Vagina (tissue), 2 donors: ENCODE results near the gene ENTREP1.

ENCODE experiments used
- POLR2A ChIP-seq, 2 donors: fragments of 450-650 bp; IDR thresholded peaks; one replicate each; pipeline ENCODE4 v1.6.1; 2017; ENCODE audit warnings: antibody characterized with exemption in 2 of 2, mild to moderate bottlenecking in 2 of 2, moderate library complexity in 2 of 2
- TF ChIP-seq, protein P1 (sequence below), 3 experiments: fragments of 450-650 bp in 2 of 3; fragments of 200-600 bp in 1 of 3; sonication (generic) in 1 of 3; IDR thresholded peaks; one replicate each; pipeline ENCODE4 v1.5.1; 2017 to 2019; ENCODE audit warnings: antibody characterized with exemption in 3 of 3, mild to moderate bottlenecking in 2 of 3, moderate library complexity in 2 of 3

DNA sequence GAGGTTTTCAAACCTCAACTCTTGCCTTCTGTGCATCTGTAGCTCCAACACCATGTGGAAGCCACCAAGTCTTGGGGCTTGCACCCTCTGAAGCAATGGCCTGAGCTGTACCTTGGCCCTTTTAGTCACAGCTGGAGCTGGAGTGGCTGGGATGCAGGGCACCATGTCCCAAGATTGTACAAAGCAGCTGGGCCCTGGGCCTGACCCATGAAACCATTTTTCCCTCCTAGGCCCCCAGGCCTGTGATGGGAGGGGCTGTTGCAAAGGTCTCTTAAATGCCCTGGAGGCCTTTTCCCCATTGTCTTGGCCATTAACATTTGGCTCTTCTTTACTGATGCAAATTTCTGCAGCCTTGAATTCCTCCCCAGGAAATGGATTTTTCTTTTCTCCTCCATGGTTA lies 11.8 kb upstream of the ENTREP1 start:
- TF ChIP-seq, protein P1, sequence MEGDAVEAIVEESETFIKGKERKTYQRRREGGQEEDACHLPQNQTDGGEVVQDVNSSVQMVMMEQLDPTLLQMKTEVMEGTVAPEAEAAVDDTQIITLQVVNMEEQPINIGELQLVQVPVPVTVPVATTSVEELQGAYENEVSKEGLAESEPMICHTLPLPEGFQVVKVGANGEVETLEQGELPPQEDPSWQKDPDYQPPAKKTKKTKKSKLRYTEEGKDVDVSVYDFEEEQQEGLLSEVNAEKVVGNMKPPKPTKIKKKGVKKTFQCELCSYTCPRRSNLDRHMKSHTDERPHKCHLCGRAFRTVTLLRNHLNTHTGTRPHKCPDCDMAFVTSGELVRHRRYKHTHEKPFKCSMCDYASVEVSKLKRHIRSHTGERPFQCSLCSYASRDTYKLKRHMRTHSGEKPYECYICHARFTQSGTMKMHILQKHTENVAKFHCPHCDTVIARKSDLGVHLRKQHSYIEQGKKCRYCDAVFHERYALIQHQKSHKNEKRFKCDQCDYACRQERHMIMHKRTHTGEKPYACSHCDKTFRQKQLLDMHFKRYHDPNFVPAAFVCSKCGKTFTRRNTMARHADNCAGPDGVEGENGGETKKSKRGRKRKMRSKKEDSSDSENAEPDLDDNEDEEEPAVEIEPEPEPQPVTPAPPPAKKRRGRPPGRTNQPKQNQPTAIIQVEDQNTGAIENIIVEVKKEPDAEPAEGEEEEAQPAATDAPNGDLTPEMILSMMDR (IDR thresholded peaks at IDR 0.05) = no peak
- TF ChIP-seq POLR2A (IDR thresholded peaks at IDR 0.05) = no peak
